ENCODE data around the gene ATP5F1A. TPM values are rescaled to one million over a fixed set of nuclear protein-coding genes. Genes with fewer than 3 reads are reported as not detected.
"Not testable (repeated sequence)": the region's sequence is repeated elsewhere in the genome, so short reads cannot be mapped to it uniquely, and the experiment has no call there.

ATP5F1A gene
- total and polyA plus RNA-seq, 2 donors, result 390 to 406 TPM

DNA sequence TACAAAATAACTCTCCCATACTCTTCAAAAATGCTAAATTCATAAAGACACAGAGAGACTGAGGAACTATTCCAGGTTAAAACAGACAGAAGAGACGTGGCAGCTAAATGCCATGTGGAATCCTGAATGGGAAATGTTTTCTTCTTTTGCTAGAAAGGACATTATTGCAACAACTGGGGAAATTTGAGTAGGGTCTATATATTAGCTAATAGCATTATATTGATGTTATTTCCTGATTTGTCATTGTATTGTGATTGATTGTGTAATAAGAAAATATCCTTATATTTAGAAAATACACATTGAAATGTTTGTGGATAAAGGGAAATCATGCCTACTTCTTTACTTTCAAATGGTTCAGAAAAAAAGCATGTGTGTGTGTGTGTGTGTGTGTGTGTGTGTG lies 49.5 kb downstream of the ATP5F1A start:
- Histone ChIP-seq H3K4me3 (ENCODE audit: low read depth, low read length) (no peak overlapping the region), H3K4me1 (ENCODE audit: insufficient read depth) (no peaks in the 10 kb centered on the region), H3K36me3 (ENCODE audit: insufficient read depth) (no peaks in the 10 kb centered on the region), H3K27ac (ENCODE audit: low read depth) (no peak overlapping the region)
- WGBS, result 92% methylated on average over 1 of the region's 1 CpG
- DNase-seq (ENCODE audit: extremely low spot score), result no peak

GRCh38 chr18:46047369-46047768 lies 50.7 kb downstream of the ATP5F1A start:
- not testable (repeated sequence) for H3K4me1 ChIP-seq (ENCODE audit: insufficient read depth); H3K4me3 ChIP-seq (ENCODE audit: low read depth, low read length); H3K27ac ChIP-seq (ENCODE audit: low read depth); H3K36me3 ChIP-seq (ENCODE audit: insufficient read depth); DNase-seq (ENCODE audit: extremely low spot score)
- WGBS, result 94% methylated on average over 13 of the region's 13 CpGs

- WGBS, result 98% methylated on average over 2 of the region's 2 CpGs
These were observed 51.4 kb downstream of the ATP5F1A start for GRCh38 chr18:46046688-46047087.

DNA sequence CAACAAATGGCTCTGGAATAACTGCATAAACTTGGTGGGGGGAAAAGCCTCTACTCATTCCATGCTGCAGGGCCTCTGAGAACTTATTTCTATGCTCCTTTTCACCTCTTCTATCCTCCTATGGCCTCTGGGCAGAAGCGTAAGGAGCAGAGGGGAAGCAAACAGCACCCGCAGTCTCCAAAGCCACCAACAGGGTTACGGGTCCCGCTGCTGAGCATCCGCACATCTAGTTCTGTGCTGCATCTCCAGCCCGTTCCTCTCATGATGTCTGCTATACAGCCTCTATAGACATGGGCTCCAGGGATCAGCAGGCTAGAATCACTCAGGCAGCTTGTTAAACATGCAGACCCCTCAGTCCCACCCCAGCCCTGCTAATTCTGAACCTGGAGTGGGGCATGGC lies 52.0 kb downstream of the ATP5F1A start:
- no peak overlapping the region for H3K27ac ChIP-seq (ENCODE audit: low read depth)
- no peaks in the 10 kb centered on the region for H3K36me3 ChIP-seq (ENCODE audit: insufficient read depth)
- no peaks in the 10 kb centered on the region for H3K4me1 ChIP-seq (ENCODE audit: insufficient read depth)
- H3K4me3 ChIP-seq (ENCODE audit: low read depth, low read length), result no peak overlapping the region
- WGBS, result 92% methylated on average over 6 of the region's 6 CpGs
- DNase-seq (ENCODE audit: extremely low spot score), result no peak

More at GRCh38 chr18:46046688-46047087, 51.4 kb downstream of the ATP5F1A start:
- no peak overlapping the region for H3K27ac ChIP-seq (ENCODE audit: low read depth)
- DNase-seq (ENCODE audit: extremely low spot score), result no peak
- H3K4me3 ChIP-seq (ENCODE audit: low read depth, low read length), result no peak overlapping the region
- no peaks in the 10 kb centered on the region for H3K4me1 ChIP-seq (ENCODE audit: insufficient read depth)
- H3K36me3 ChIP-seq (ENCODE audit: insufficient read depth), result no peaks in the 10 kb centered on the region

DNA sequence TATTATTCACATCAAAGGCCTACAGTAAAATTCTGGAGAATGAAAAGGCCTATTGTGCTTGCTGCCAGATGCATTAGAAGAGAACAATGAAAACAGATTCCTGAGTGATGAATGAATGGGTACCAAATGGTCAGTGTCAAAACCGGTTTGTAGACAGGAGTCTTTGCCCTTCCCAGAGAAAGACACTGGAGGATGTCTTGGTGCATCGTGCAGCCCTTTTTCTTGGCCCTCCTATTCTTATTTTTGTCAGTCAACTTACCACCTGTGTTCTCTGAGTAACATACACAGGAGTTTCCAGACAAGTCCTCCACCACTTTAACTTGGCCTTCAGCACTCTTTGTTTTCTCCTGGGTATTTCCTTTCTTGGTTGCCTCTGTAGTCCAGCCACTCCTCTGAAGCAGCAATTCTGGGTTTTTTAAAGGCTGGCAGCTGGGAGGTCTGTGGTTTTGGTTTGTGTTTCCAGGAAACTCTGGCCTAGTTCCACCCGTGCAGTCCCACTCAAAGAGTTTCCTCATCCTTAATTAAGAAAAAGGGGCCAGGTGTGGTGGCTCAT lies 55.4 kb downstream of the ATP5F1A start:
- no peak overlapping the region for H3K27ac ChIP-seq (ENCODE audit: low read depth)
- H3K4me3 ChIP-seq (ENCODE audit: low read depth, low read length), result no peak overlapping the region
- no peaks in the 10 kb centered on the region for H3K4me1 ChIP-seq (ENCODE audit: insufficient read depth)
- 61% methylated on average over 3 of the region's 3 CpGs for WGBS
- no peaks in the 10 kb centered on the region for H3K36me3 ChIP-seq (ENCODE audit: insufficient read depth)
- DNase-seq (ENCODE audit: extremely low spot score), result no peak

DNA sequence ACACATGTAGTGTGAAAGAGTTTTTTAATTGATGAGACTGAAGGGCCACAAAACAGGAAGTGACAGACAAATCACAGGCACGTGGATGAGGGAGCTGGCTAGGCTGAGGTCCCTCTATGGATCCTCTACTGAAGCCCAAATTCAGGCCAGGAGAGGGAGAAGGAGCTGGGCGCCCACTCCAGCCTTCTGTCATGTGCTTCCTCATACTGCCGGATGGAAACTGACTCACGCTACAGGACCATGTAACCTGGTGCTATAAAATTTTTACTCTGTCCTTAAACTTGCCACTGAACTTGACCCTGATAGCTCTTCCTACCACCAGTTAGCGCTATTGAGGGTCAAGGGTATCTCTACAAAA lies 57.4 kb downstream of the ATP5F1A start:
- Histone ChIP-seq H3K4me1 (ENCODE audit: insufficient read depth) (no peaks in the 10 kb centered on the region), H3K4me3 (ENCODE audit: low read depth, low read length) (no peak overlapping the region), H3K27ac (ENCODE audit: low read depth) (no peak overlapping the region), H3K36me3 (ENCODE audit: insufficient read depth) (no peaks in the 10 kb centered on the region)
- no peak for DNase-seq (ENCODE audit: extremely low spot score)
- 81% methylated on average over 5 of the region's 5 CpGs for WGBS

- no peak overlapping the region for H3K4me3 ChIP-seq (ENCODE audit: low read depth, low read length)
- WGBS, result 79% methylated on average over 5 of the region's 5 CpGs
- no peak for DNase-seq (ENCODE audit: extremely low spot score)
- H3K27ac ChIP-seq (ENCODE audit: low read depth), result no peak overlapping the region
- no peaks in the 10 kb centered on the region for H3K4me1 ChIP-seq (ENCODE audit: insufficient read depth)
- H3K36me3 ChIP-seq (ENCODE audit: insufficient read depth), result no peaks in the 10 kb centered on the region
These were observed 57.9 kb downstream of the ATP5F1A start for GRCh38 chr18:46040033-46040746.

DNA sequence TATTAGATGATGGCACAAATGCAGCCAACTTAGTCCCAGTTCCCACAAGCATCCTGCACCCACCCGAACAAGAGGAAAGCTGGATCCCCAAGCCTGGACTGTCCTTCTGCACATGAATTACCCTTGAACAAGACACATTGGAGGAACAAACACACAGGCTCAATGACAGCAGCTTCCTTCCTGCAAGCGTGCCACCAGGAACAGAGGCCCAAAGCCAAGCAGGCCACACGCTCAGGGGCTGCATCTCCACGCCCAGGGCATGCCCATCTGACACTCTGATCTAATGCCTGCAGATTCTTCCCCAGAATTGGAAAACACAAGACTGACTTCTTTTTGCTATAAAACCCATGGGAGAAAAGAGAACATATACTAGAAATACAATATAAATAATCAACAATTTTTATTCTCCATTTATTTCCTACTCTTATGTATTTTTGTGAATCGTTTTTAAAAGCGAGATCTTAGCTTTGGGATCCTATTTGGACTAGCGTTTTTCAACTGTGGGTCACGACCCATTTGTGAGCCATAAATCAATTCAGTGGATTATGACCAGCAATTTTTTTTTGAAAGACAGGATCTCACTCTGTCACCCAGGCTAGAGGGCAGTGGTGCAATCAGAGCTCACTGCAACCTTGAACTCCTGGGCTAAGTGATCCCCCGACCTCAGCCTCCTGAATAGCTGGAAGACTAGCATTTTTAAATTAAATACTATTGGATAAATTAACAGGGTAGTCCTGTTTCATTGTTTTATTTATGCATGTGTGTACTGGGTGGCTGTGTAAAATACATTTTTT lies 60.4 kb downstream of the ATP5F1A start:
- no peak overlapping the region for H3K4me3 ChIP-seq (ENCODE audit: low read depth, low read length)
- WGBS, result 79% methylated on average over 9 of the region's 9 CpGs
- no peak for DNase-seq (ENCODE audit: extremely low spot score)
- H3K27ac ChIP-seq (ENCODE audit: low read depth), result no peak overlapping the region
- no peaks in the 10 kb centered on the region for H3K4me1 ChIP-seq (ENCODE audit: insufficient read depth)
- H3K36me3 ChIP-seq (ENCODE audit: insufficient read depth), result no peaks in the 10 kb centered on the region

GRCh38 chr18:46035696-46036680 lies 62.1 kb downstream of the ATP5F1A start:
- no peaks in the 10 kb centered on the region for H3K36me3 ChIP-seq (ENCODE audit: insufficient read depth)
- no peak overlapping the region for H3K4me3 ChIP-seq (ENCODE audit: low read depth, low read length)
- DNase-seq (ENCODE audit: extremely low spot score), result no peak
- no peak overlapping the region for H3K27ac ChIP-seq (ENCODE audit: low read depth)
- WGBS, result 98% methylated on average over 2 of the region's 2 CpGs
- H3K4me1 ChIP-seq (ENCODE audit: insufficient read depth), result no peaks in the 10 kb centered on the region

- 45% methylated on average over 1 of the region's 1 CpG for WGBS
- Histone ChIP-seq H3K4me1 (ENCODE audit: insufficient read depth) (no peaks in the 10 kb centered on the region), H3K4me3 (ENCODE audit: low read depth, low read length) (no peak overlapping the region), H3K36me3 (ENCODE audit: insufficient read depth) (no peaks in the 10 kb centered on the region), H3K27ac (ENCODE audit: low read depth) (no peak overlapping the region)
- no peak for DNase-seq (ENCODE audit: extremely low spot score)
These were observed 63.9 kb downstream of the ATP5F1A start for GRCh38 chr18:46034230-46034629.

DNA sequence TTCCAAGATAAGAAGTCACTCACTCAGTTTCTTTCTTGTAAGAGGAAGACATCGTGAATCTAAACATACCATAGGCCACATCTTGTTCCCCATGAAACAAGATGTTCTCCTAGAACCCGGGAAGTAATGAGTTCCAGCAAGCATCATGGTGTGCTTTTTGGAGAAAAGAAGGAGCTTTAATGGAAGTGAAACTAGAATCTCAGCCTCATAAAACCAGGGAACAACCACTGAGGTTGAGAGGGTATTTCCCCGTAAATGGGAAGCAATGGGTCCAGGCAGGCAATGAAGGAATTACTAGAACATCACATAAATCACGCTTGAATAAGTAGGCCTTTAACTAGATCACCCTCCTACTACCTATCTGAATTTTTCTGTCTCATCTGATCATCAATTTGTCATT lies 66.4 kb downstream of the ATP5F1A start:
- 89% methylated on average over 4 of the region's 4 CpGs for WGBS
- no peak for DNase-seq (ENCODE audit: extremely low spot score)
- Histone ChIP-seq H3K36me3 (ENCODE audit: insufficient read depth) (no peaks in the 10 kb centered on the region), H3K4me3 (ENCODE audit: low read depth, low read length) (no peak overlapping the region), H3K4me1 (ENCODE audit: insufficient read depth) (no peaks in the 10 kb centered on the region), H3K27ac (ENCODE audit: low read depth) (no peak overlapping the region)
